Gastrocnemius medialis (tissue), 4 donors: ENCODE results near the gene CDK10. TPM values are rescaled to one million over a fixed set of nuclear protein-coding genes. Genes with fewer than 3 reads are reported as not detected.

Source experiments
- ATAC-seq, 2 donors: fragments of 150-250 bp; one replicate each; pipeline ENCODE4 v1.9.1; 2016
- DNase-seq, 2 donors: peaks; one replicate each; pipeline ENCODE4 v3.0.0-alpha.2; 2019
- H3K27ac ChIP-seq, 4 donors: fragments of 200-600 bp; sonication (generic); 1 replicate in 1 of 4; 2 replicates in 3 of 4; pipeline ENCODE4 v1.5.1; 2016 to 2018; ENCODE audit warnings: mild to moderate bottlenecking in 2 of 4, moderate library complexity in 1 of 4
- H3K27me3 ChIP-seq, 3 donors: fragments of 200-600 bp; sonication (generic) in 2 of 3; 1 replicate in 1 of 3; 2 replicates in 2 of 3; pipeline versions ENCODE4 v1.5.1 to v1.6.0; 2016 to 2019; ENCODE audit warnings: mild to moderate bottlenecking in 1 of 3, moderate library complexity in 1 of 3
- H3K36me3 ChIP-seq, 2 donors: fragments of 200-600 bp; sonication (generic) in 1 of 2; one replicate each; pipeline ENCODE4 v1.5.1; 2017 to 2018
- H3K4me1 ChIP-seq, 2 donors: fragments of 200-600 bp; sonication (generic) in 1 of 2; one replicate each; pipeline ENCODE4 v1.5.1; 2016 to 2017; ENCODE audit warnings: mild to moderate bottlenecking in 2 of 2
- H3K4me3 ChIP-seq, 4 donors: fragments of 200-600 bp; sonication (generic) in 3 of 4; 1 replicate in 1 of 4; 2 replicates in 3 of 4; pipeline ENCODE4 v1.5.1; 2016 to 2019; ENCODE audit warnings: mild to moderate bottlenecking in 2 of 4
- H3K9me3 ChIP-seq, 3 donors: fragments of 200-600 bp; sonication (generic) in 2 of 3; 1 replicate in 1 of 3; 2 replicates in 2 of 3; pipeline ENCODE4 v1.5.1; 2016 to 2019
- POLR2A ChIP-seq, 2 donors: fragments of 450-650 bp; IDR thresholded peaks; one replicate each; pipeline ENCODE4 v1.6.1; 2017; ENCODE audit warnings: antibody characterized with exemption in 2 of 2, mild to moderate bottlenecking in 2 of 2, moderate library complexity in 2 of 2
- in situ Hi-C, 4 donors: fragments of 200-750 bp; cut with MboI; loops; one replicate each; pipeline versions ENCODE4 v1.15.0 to v1.8.0; 2017; ENCODE audit warnings: low sequenced_read_pairs in 4 of 4
- intact Hi-C: fragments of 100-400 bp; cut with DNase I; formaldehyde crosslinking; loops from one replicate; pipeline ENCODE4 v1.15.1; 2023; ENCODE audit warnings: low total_unique reads
- total RNA-seq, 4 donors: library from RNA; depleted of rRNA; stranded (reverse); fragments of >200 nt; gene quantifications; one replicate each; pipeline versions ENCODE4 v1.1.0 to v1.2.3, GENCODE V29; 2016
- TF ChIP-seq, protein P1 (sequence below), 5 experiments: fragments of 450-650 bp in 3 of 5; fragments of 200-600 bp in 2 of 5; sonication (generic) in 2 of 5; IDR thresholded peaks in 4 of 5; conservative IDR thresholded peaks in 1 of 5; 1 replicate in 4 of 5; 2 replicates in 1 of 5; pipeline ENCODE4 v1.5.1; 2016 to 2019; ENCODE audit warnings: antibody characterized with exemption in 5 of 5, mild to moderate bottlenecking in 3 of 5, moderate library complexity in 3 of 5

CDK10 gene, protein sequence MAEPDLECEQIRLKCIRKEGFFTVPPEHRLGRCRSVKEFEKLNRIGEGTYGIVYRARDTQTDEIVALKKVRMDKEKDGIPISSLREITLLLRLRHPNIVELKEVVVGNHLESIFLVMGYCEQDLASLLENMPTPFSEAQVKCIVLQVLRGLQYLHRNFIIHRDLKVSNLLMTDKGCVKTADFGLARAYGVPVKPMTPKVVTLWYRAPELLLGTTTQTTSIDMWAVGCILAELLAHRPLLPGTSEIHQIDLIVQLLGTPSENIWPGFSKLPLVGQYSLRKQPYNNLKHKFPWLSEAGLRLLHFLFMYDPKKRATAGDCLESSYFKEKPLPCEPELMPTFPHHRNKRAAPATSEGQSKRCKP
- 10 to 100 TPM; 16.9 to 26.1 (median 19.7) TPM for total RNA-seq

DNA sequence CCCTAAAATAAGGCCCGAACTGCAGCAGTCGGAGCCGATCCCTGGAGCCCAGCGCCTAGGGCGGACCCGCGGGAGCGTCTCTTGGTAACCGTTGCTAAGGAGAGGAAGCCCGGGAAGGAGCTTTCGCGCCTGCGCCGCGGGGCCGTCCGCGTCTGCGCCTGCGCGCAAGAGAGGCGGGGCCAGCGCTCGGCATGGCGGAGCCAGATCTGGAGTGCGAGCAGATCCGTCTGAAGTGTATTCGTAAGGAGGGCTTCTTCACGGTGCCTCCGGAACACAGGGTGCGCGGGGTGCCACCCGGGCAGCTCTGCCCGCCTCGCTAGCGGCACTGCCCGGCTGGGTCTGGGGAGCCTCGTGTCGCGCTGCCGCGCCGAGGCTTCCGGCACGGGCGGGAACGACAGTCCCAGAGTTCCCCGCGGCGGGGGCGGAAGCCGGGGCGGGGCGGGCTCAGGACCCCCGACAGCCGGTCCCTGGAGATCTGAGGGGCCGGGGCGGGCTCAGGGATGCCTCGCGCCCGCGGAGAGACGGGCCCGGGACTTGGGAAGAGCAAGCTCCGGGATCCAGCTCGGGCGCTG, at the start of gene CDK10:
Gene CDK10, plus strand, starts transcription at position 170 of the 572 bp plus-strand sequence. Its CDS starts 22 bp downstream, at position 192.
- in situ Hi-C loops (no loop called here), intact Hi-C loops (loop anchor here (1.0 kb wide), 3 partner anchors 14 to 35 kb away; partner anchors contain the start of genes CHMP1A, SPATA33 and ZNF276)
- no peaks in the 10 kb centered on the region for H3K27me3 ChIP-seq

DNA sequence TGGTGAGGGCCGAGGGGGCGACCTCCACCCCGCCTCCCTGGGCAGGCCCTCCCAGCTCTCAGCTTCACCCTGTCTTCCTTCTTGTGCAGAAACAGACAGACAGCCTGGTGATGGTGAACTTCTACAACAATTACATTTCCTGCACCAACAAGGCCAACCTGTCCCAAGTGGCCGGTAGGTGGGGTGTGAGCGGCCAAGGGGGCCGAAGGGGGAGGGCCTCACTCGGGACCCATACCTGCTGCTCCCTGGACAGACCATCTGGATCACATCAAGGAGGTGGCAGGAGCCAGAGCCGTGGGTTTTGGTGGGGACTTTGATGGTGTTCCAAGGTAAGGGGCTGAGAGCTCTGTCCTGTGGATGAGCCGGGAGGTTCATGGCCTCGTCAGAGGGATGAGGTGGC, 49.1 kb upstream of the CDK10 start:
- in situ Hi-C loops, result no loop called here
- no peaks in the 10 kb centered on the region for H3K36me3 ChIP-seq
- H3K4me3 ChIP-seq, result no peak overlapping the region
- no peak for DNase-seq
- no peak overlapping the region for H3K27ac ChIP-seq
- peaks cover 11 to 14% (median 12%) of the 10 kb centered on the region in 3 donors for H3K27me3 ChIP-seq
- intact Hi-C loops, result no loop called here
- no peak for TF ChIP-seq POLR2A (IDR thresholded peaks at IDR 0.05)
- TF ChIP-seq, protein P1, sequence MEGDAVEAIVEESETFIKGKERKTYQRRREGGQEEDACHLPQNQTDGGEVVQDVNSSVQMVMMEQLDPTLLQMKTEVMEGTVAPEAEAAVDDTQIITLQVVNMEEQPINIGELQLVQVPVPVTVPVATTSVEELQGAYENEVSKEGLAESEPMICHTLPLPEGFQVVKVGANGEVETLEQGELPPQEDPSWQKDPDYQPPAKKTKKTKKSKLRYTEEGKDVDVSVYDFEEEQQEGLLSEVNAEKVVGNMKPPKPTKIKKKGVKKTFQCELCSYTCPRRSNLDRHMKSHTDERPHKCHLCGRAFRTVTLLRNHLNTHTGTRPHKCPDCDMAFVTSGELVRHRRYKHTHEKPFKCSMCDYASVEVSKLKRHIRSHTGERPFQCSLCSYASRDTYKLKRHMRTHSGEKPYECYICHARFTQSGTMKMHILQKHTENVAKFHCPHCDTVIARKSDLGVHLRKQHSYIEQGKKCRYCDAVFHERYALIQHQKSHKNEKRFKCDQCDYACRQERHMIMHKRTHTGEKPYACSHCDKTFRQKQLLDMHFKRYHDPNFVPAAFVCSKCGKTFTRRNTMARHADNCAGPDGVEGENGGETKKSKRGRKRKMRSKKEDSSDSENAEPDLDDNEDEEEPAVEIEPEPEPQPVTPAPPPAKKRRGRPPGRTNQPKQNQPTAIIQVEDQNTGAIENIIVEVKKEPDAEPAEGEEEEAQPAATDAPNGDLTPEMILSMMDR (IDR thresholded peaks at IDR 0.05 in 4 of 5, conservative IDR thresholded peaks at IDR 0.05 in 1 of 5), result no peak
- H3K9me3 ChIP-seq, result no peaks in the 10 kb centered on the region
- no peak for ATAC-seq
- peaks cover 8% of the 10 kb centered on the region in 2 donors for H3K4me1 ChIP-seq

More for the DNA sequence above, at the start of gene CDK10:
- Histone ChIP-seq H3K36me3 (peaks cover 0 to 14% of the 10 kb centered on the region in 2 donors), H3K9me3 (no peaks in the 10 kb centered on the region), H3K4me3 (peak within 1 kb of the TSS; percentile 86 to 90 (median 88)), H3K4me1 (peaks cover 11 to 19% of the 10 kb centered on the region in 2 donors), H3K27ac (peak within 1 kb of the TSS; percentile 73 to 92 (median 90))
- ATAC-seq, result peak; percentile 97
- TF ChIP-seq, protein P1 (IDR thresholded peaks at IDR 0.05 in 4 of 5, conservative IDR thresholded peaks at IDR 0.05 in 1 of 5), result peak in 1 of 5 experiments; percentile 12
- peak; percentile 50 to 69 for TF ChIP-seq POLR2A (IDR thresholded peaks at IDR 0.05)
- DNase-seq, result peak; percentile 60 to 85

DNA sequence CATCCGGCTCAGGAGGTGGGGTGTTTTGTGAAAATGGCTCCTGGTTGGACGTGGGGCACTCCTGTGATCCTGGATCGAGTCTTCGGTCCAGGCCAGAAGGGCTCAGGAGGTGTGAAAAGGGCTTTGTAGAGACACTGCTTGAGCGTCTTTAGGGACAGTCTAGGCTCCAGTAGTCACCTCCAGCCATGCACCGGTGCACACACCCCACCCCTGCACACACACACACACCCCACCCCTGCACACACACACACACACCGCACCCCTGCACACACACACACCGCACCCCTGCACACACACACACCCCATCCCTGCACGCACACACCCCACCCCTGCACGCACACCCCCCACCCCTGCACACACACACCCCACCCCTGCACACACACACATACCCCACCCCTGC, 48.0 kb upstream of the CDK10 start:
- no peak overlapping the region for H3K4me3 ChIP-seq
- H3K4me1 ChIP-seq, result peaks cover 8% of the 10 kb centered on the region in 2 donors
- no peak for ATAC-seq
- peaks cover 3 to 4% (median 3%) of the 10 kb centered on the region in 3 donors for H3K27me3 ChIP-seq
- no peaks in the 10 kb centered on the region for H3K36me3 ChIP-seq
- TF ChIP-seq POLR2A (IDR thresholded peaks at IDR 0.05), result no peak
- TF ChIP-seq, protein P1 (IDR thresholded peaks at IDR 0.05 in 4 of 5, conservative IDR thresholded peaks at IDR 0.05 in 1 of 5), result no peak
- in situ Hi-C loops (no loop called here), intact Hi-C loops (no loop called here)
- no peak overlapping the region for H3K27ac ChIP-seq
- no peak for DNase-seq
- no peaks in the 10 kb centered on the region for H3K9me3 ChIP-seq

DNA sequence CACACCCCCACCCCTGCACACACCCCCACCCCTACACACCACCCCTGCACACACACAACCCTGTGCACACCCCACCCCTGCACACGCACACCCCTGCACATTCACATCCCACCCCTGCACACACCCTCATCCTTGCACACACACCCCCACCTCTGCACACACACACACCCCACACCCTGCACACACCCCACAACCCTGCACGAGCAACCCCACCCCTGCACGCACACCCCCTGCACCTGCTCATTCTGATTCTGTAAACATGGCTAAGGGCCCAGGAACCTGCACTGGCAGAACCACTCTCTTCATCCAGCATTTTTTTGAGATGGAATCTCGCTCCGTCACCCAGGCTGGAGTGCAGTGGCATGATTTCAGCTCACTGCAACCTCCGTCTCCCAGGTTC, 47.1 kb upstream of the CDK10 start:
- H3K27ac ChIP-seq, result no peak overlapping the region
- peaks cover 0 to 1% of the 10 kb centered on the region in 2 donors for H3K36me3 ChIP-seq
- intact Hi-C loops (no loop called here), in situ Hi-C loops (no loop called here)
- DNase-seq (no peak), ATAC-seq (no peak)
- peaks cover 8% of the 10 kb centered on the region in 2 donors for H3K4me1 ChIP-seq
- H3K4me3 ChIP-seq, result no peak overlapping the region
- no peak for TF ChIP-seq POLR2A (IDR thresholded peaks at IDR 0.05)
- TF ChIP-seq, protein P1 (IDR thresholded peaks at IDR 0.05 in 4 of 5, conservative IDR thresholded peaks at IDR 0.05 in 1 of 5), result no peak
- H3K27me3 ChIP-seq, result no peaks in the 10 kb centered on the region
- H3K9me3 ChIP-seq, result no peaks in the 10 kb centered on the region
